GM12872 (cell line): ENCODE results near the gene OR1A1.

ENCODE experiments used
- CTCF ChIP-seq: IDR thresholded peaks from 3 replicates; pipeline ENCODE4 v1.5.1; 2011; ENCODE audit warnings: low read depth, mild to moderate bottlenecking, low read length, moderate library complexity; ENCODE audit not compliant: insufficient read depth

Gene OR1A1

GRCh38 chr17:3222505-3222904 lies 15.0 kb downstream of the OR1A1 start:
- TF ChIP-seq CTCF: no peak

GRCh38 chr17:3256575-3256974 lies 49.1 kb downstream of the OR1A1 start:
- TF ChIP-seq CTCF: no peak

GRCh38 chr17:3260163-3260562 lies 52.7 kb downstream of the OR1A1 start:
- TF ChIP-seq CTCF: no peak

- TF ChIP-seq CTCF: no peak
These were observed 53.1 kb downstream of the OR1A1 start for GRCh38 chr17:3260600-3260999.
